Epithelial cell of proximal tubule (primary cell): ENCODE results near the gene OPCML. TPM values are rescaled to one million over a fixed set of nuclear protein-coding genes. Genes with fewer than 3 reads are reported as not detected.

ENCODE experiments used
- DNase-seq: peaks from one replicate; pipeline ENCODE4 v3.0.0-alpha.2; 2011; ENCODE audit warnings: low read depth
- H3K4me3 ChIP-seq: 2 replicates; pipeline ENCODE4 v1.5.1; 2011; ENCODE audit warnings: low read depth, mild to moderate bottlenecking, low read length
- total RNA-seq: library from RNA; depleted of rRNA; stranded (reverse); fragments of >200 nt; gene quantifications from 2 replicates; pipeline ENCODE4 v1.2.3, GENCODE V29; 2015
- TF ChIP-seq, protein P1 (sequence below): conservative IDR thresholded peaks from 2 replicates; pipeline ENCODE4 v1.5.1; 2012; ENCODE audit warnings: low read depth, mild to moderate bottlenecking, low read length

Gene OPCML
- total RNA-seq, 1 donor from 2014 or later = not detected

DNA sequence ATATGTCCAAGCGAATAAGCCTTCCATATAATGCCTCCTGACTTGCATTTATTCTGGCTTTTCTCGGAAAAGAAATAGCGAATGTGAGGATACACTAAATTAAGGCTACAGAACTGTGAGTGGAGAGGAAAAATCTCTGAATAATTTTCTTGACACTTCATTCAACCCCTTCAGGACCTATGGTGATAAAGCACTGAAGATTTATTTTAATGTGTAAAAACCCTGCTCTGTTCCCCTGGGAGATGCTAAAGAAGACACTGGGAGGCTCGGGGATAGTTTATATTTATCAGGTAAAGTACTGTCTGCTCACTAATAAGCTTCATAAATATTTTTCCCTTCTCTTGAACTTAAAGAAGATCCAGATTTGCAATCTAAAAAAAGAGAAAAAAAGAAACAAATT lies 895.8 kb downstream of the OPCML start:
- no peak for DNase-seq
- no peak overlapping the region for H3K4me3 ChIP-seq
- TF ChIP-seq, protein P1, sequence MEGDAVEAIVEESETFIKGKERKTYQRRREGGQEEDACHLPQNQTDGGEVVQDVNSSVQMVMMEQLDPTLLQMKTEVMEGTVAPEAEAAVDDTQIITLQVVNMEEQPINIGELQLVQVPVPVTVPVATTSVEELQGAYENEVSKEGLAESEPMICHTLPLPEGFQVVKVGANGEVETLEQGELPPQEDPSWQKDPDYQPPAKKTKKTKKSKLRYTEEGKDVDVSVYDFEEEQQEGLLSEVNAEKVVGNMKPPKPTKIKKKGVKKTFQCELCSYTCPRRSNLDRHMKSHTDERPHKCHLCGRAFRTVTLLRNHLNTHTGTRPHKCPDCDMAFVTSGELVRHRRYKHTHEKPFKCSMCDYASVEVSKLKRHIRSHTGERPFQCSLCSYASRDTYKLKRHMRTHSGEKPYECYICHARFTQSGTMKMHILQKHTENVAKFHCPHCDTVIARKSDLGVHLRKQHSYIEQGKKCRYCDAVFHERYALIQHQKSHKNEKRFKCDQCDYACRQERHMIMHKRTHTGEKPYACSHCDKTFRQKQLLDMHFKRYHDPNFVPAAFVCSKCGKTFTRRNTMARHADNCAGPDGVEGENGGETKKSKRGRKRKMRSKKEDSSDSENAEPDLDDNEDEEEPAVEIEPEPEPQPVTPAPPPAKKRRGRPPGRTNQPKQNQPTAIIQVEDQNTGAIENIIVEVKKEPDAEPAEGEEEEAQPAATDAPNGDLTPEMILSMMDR = no peak

GRCh38 chr11:132632641-132633124 lies 899.6 kb downstream of the OPCML start:
- peak; percentile 75 for DNase-seq
- TF ChIP-seq, protein P1 = no peak
- H3K4me3 ChIP-seq = no peak overlapping the region

DNA sequence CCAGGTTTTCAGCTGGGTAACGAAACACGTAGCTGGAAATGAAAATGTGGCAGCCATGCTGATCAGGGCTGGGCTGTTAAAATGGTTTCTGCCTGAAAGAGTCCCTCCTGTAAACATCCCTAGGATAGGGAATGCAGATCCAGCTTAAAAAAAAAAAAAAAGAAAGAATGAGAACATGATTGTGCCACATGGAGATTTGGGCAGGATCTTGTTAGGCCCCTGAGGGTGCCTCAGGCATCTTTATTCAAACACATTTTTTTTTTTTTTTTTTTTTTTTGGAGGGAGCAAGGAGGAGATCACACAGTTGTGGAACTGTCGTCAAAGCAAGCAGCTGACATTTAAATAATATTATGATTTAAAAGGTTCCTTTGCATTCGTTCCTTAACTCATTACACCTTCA lies 900.3 kb downstream of the OPCML start:
- H3K4me3 ChIP-seq = no peak overlapping the region
- TF ChIP-seq, protein P1 = no peak
- DNase-seq = no peak

- TF ChIP-seq, protein P1 = no peak
- DNase-seq = no peak
- H3K4me3 ChIP-seq = no peak overlapping the region
These were observed 904.3 kb downstream of the OPCML start for GRCh38 chr11:132627981-132628380.

DNA sequence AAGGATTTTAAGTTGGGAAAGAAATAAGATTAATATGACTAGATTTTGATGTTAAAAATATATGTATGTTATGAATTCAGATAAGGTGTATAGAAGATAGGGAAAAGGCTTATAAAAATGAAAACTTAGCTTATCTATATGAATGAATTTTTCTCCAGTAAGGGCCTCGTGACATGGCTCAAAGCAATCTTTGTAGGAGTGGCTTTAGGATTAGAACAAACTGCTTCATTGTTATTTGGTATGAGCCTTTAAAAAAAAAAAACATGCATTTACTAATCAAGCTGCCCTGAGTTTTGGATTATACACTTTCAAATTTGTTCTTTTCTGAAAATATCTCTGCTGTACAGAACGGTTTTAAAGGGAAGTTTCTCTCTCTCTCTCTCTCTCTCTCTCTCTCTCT lies 905.9 kb downstream of the OPCML start:
- no peak overlapping the region for H3K4me3 ChIP-seq
- TF ChIP-seq, protein P1 = no peak
- no peak for DNase-seq

- no peak for DNase-seq
- H3K4me3 ChIP-seq = no peak overlapping the region
- TF ChIP-seq, protein P1 = no peak
These were observed 908.8 kb downstream of the OPCML start for GRCh38 chr11:132623511-132623910.

- DNase-seq = no peak
These were observed 910.2 kb downstream of the OPCML start for GRCh38 chr11:132621976-132622580.

More at GRCh38 chr11:132621976-132622580, 910.2 kb downstream of the OPCML start:
- TF ChIP-seq, protein P1 = no peak
- H3K4me3 ChIP-seq = no peak overlapping the region
